Tibial nerve (tissue), 4 donors: ENCODE data around the gene ITGB3BP. TPM values are rescaled to one million over a fixed set of nuclear protein-coding genes. Genes with fewer than 3 reads are reported as not detected.

Source experiments
- DNase-seq, 2 donors: peaks; one replicate each; pipeline ENCODE4 v3.0.0-alpha.2; 2019; ENCODE audit warnings: low spot score in 2 of 2
- H3K27ac ChIP-seq, 4 donors: fragments of 200-600 bp; sonication (generic) in 3 of 4; one replicate each; pipeline ENCODE4 v1.5.1; 2017 to 2019; ENCODE audit warnings: mild to moderate bottlenecking in 1 of 4
- H3K27me3 ChIP-seq, 2 donors: fragments of 200-600 bp; sonication (generic) in 1 of 2; one replicate each; pipeline versions ENCODE4 v1.5.1 to v1.6.0; 2017 to 2019
- H3K36me3 ChIP-seq, 3 donors: fragments of 200-600 bp; sonication (generic); one replicate each; pipeline ENCODE4 v1.5.1; 2018 to 2019
- H3K4me1 ChIP-seq, 4 donors: fragments of 200-600 bp; sonication (generic) in 3 of 4; one replicate each; pipeline ENCODE4 v1.5.1; 2017 to 2019
- H3K4me3 ChIP-seq, 4 donors: fragments of 200-600 bp; sonication (generic) in 3 of 4; one replicate each; pipeline ENCODE4 v1.5.1; 2017 to 2019; ENCODE audit warnings: mild to moderate bottlenecking in 1 of 4, moderate library complexity in 1 of 4
- H3K9me3 ChIP-seq, 4 donors: fragments of 200-600 bp; sonication (generic) in 3 of 4; one replicate each; pipeline ENCODE4 v1.5.1; 2017 to 2019
- CTCF ChIP-seq, 5 experiments: fragments of 200-600 bp in 3 of 5; fragments of 450-650 bp in 2 of 5; sonication (generic) in 3 of 5; IDR thresholded peaks; one replicate each; pipeline ENCODE4 v1.5.1; 2016 to 2019; ENCODE audit warnings: antibody characterized with exemption in 5 of 5, mild to moderate bottlenecking in 3 of 5, moderate library complexity in 2 of 5
- EP300 ChIP-seq, 2 donors: sonication (generic); formaldehyde crosslinking; IDR thresholded peaks; one replicate each; pipeline ENCODE4 v1.6.1; 2017; ENCODE audit warnings: antibody characterized with exemption in 2 of 2, mild to moderate bottlenecking in 1 of 2
- POLR2A ChIP-seq, 2 donors: fragments of 450-650 bp; IDR thresholded peaks; one replicate each; pipeline ENCODE4 v1.6.1; 2017; ENCODE audit warnings: antibody characterized with exemption in 2 of 2, mild to moderate bottlenecking in 2 of 2, moderate library complexity in 2 of 2
- WGBS, 2 donors: methylation state at CpG; one replicate each; pipeline ENCODE4 v1.1.5; 2018; 5-methylcytosine and 5-hydroxymethylcytosine counted together
- total RNA-seq, 4 donors: library from RNA; depleted of rRNA; stranded (reverse); fragments of >200 nt; gene quantifications; one replicate each; pipeline ENCODE4 v1.1.0, GENCODE V29; 2016

Gene ITGB3BP
- total RNA-seq, 4 donors from 2014 or later, result 11.5 to 38.0 (median 18.7) TPM

- no peak overlapping the region for H3K4me3 ChIP-seq
- 94 to 96% methylated on average over 1 of the region's 1 CpG for WGBS, 2 donors
- H3K36me3 ChIP-seq, result peaks cover 0 to 35% (median 0%) of the 10 kb centered on the region in 3 donors
- no peak for DNase-seq
- H3K9me3 ChIP-seq, result no peaks in the 10 kb centered on the region
- no peaks in the 10 kb centered on the region for H3K27me3 ChIP-seq
- H3K4me1 ChIP-seq, result no peaks in the 10 kb centered on the region
- no peak overlapping the region for H3K27ac ChIP-seq
- TF ChIP-seq POLR2A (IDR thresholded peaks at IDR 0.05) (no peak), EP300 (IDR thresholded peaks at IDR 0.05) (no peak), CTCF (IDR thresholded peaks at IDR 0.05) (no peak)
Measured at GRCh38 chr1:63533931-63534330, 10.9 kb upstream of the ITGB3BP start.

- Histone ChIP-seq H3K36me3 (peaks cover 0 to 46% (median 0%) of the 10 kb centered on the region in 3 donors), H3K9me3 (no peaks in the 10 kb centered on the region), H3K4me3 (no peak overlapping the region), H3K27me3 (no peaks in the 10 kb centered on the region), H3K27ac (no peak overlapping the region), H3K4me1 (no peaks in the 10 kb centered on the region)
- 65 to 76% methylated on average over 1 of the region's 1 CpG for WGBS, 2 donors
- no peak for TF ChIP-seq EP300 (IDR thresholded peaks at IDR 0.05)
- TF ChIP-seq POLR2A (IDR thresholded peaks at IDR 0.05), result no peak
- no peak for TF ChIP-seq CTCF (IDR thresholded peaks at IDR 0.05)
- DNase-seq, result no peak
Measured at GRCh38 chr1:63532727-63533126, 9.7 kb upstream of the ITGB3BP start.

- H3K9me3 ChIP-seq, result no peaks in the 10 kb centered on the region
- 43 to 62% methylated on average over 3 of the region's 3 CpGs for WGBS, 2 donors
- peaks cover 0 to 23% (median 15%) of the 10 kb centered on the region in 4 donors for H3K4me1 ChIP-seq
- DNase-seq, result no peak
- H3K27ac ChIP-seq, result peak overlapping the region in 3 of 4 donors; percentile 69 to 93 (median 87)
- H3K36me3 ChIP-seq, result peaks cover 0 to 18% (median 0%) of the 10 kb centered on the region in 3 donors
- H3K4me3 ChIP-seq, result peak overlapping the region; percentile 44 to 82 (median 54)
- TF ChIP-seq CTCF (IDR thresholded peaks at IDR 0.05), result no peak
- no peaks in the 10 kb centered on the region for H3K27me3 ChIP-seq
Measured at GRCh38 chr1:63524201-63524600, 1.2 kb upstream of the ITGB3BP start.

- peak overlapping the region; percentile 44 to 82 (median 54) for H3K4me3 ChIP-seq
- DNase-seq, result no peak
- TF ChIP-seq CTCF (IDR thresholded peaks at IDR 0.05) (no peak), EP300 (IDR thresholded peaks at IDR 0.05) (no peak), POLR2A (IDR thresholded peaks at IDR 0.05) (no peak)
- 0 to 1% methylated on average over 11 of the region's 11 CpGs for WGBS, 2 donors
- H3K36me3 ChIP-seq, result peaks cover 0 to 13% (median 0%) of the 10 kb centered on the region in 3 donors
- H3K27me3 ChIP-seq, result no peaks in the 10 kb centered on the region
- no peaks in the 10 kb centered on the region for H3K9me3 ChIP-seq
- peaks cover 0 to 23% (median 15%) of the 10 kb centered on the region in 4 donors for H3K4me1 ChIP-seq
- H3K27ac ChIP-seq, result peak overlapping the region; percentile 69 to 93 (median 86)
Measured at GRCh38 chr1:63523738-63524137, 713 bp upstream of the ITGB3BP start.

GRCh38 chr1:63516629-63517028 is 6.4 kb downstream of the ITGB3BP start:
- Histone ChIP-seq H3K36me3 (no peaks in the 10 kb centered on the region), H3K4me1 (no peaks in the 10 kb centered on the region), H3K27me3 (no peaks in the 10 kb centered on the region), H3K9me3 (no peaks in the 10 kb centered on the region), H3K4me3 (no peak overlapping the region), H3K27ac (no peak overlapping the region)
- TF ChIP-seq CTCF (IDR thresholded peaks at IDR 0.05), result no peak
- TF ChIP-seq POLR2A (IDR thresholded peaks at IDR 0.05), result no peak
- DNase-seq, result no peak
- WGBS, 2 donors, result 81 to 86% methylated on average over 2 of the region's 2 CpGs
